HG03039 (cell line): ENCODE results near the gene SHOC1.
"Not testable (repeated sequence)": the region's sequence is repeated elsewhere in the genome, so short reads cannot be mapped to it uniquely, and the experiment has no call there.

Source experiments
- ATAC-seq: cut with Tn5 transposase; IDR thresholded peaks from one replicate; pipeline ENCODE4 v1.9.1; 2021; ENCODE audit warnings: mild to moderate bottlenecking, moderate library complexity; ENCODE audit not compliant: unreplicated experiment

SHOC1 gene

DNA sequence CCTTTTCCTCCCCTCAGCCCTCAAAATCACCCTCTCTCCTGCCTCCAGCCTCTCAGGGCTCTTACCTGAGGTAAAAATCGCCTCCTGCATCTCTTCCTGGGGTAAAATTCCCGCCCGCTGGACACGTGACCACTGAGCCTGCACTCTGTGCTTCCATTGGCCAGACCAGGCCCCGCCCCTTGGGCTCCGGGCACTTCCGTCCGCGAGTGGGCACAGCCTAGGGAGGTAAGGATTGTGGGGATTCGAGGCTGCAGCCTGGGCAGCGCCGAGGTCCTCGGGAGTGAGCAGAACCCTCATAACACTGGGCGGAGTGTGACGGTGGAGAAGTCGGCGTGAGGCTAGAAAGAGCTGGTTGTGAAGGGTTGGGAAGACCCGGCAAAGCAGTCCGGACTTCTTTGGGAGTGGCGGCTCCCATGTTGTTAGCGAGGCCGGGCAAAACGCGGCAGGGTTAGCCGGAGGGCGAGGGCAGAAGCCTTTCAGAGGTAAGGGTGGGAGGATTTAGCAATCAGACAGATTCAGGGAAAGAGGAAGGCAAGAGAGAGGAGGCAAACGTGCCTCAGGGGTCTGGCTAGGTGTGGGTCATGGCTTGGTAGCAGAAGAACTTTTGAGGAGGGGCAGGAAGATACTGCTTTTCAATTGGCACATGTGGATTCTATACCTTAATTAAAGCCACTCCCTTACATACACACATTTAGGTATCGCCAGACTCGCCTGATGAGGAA lies at the start of gene SHOC1:
Gene SHOC1, minus strand, starts transcription at position 103 of the 722 bp plus-strand sequence. CDS start 3,519 bp downstream, outside the sequence.
- ATAC-seq, result no peak

- no peak for ATAC-seq
Measured at GRCh38 chr9:111843971-111844370, 49.2 kb upstream of the SHOC1 start.

DNA sequence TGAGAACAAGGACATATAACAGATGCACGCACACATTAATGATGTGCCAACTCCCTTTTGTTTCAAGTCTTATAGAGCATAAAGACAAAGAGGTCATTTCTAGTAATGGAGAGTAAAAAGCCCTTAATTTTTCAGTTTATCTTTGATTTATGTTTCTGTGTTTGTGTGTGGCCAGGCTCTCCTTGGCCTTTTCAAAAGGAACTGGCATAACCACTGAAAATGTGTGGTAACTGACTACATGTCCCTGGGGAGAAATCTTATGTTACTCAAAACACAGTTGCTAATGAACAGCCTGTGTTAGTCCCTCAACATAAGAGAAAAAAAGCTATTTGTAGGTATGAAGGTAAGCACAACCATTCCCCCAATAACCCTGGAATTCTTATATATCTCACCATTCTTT lies 47.6 kb upstream of the SHOC1 start:
- no peak for ATAC-seq

DNA sequence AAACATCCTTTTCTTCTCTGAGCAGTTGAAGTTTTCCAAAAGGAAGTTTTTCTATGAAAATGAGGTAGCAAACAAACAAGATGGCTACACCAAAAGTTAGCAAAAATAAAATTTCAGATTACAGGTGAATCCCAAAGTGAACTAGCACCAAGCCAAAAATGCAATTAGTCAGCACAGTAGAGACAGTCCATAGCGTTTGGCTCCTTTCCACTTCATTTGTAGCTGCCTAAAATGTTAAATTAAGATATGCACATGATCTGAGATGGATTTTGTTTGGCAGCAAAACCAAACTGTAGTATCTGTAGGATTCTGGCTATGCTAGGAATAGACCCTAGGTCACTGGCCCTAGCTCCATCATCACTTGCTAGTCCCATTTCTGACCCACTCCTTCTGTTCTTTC lies 45.7 kb upstream of the SHOC1 start:
- ATAC-seq, result no peak

DNA sequence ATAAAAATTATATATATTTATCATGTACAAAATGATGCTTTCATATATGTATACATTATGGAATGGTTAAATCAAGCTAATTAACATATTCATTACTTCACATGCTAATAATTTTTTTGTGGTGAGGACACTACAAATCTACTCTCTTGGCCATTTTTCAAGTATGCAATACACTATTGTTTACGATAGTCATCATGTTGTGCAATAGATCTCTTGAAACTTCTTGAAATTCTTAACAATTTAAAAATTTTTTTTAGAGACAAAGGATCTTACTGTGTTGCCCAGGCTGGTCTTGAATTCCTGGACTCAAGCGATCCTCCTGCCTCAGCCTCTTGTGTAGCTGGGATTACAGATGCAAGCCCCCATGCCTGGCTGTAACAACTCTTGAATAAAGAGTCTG lies 45.2 kb upstream of the SHOC1 start:
- ATAC-seq, result no peak

GRCh38 chr9:111839387-111839786 lies 44.6 kb upstream of the SHOC1 start:
- peak; percentile 74 for ATAC-seq

GRCh38 chr9:111838439-111838838 lies 43.7 kb upstream of the SHOC1 start:
- no peak for ATAC-seq

GRCh38 chr9:111836311-111836710 lies 41.6 kb upstream of the SHOC1 start:
- no peak for ATAC-seq

GRCh38 chr9:111833941-111834340 lies 39.2 kb upstream of the SHOC1 start:
- ATAC-seq, result no peak

GRCh38 chr9:111832449-111832848 lies 37.7 kb upstream of the SHOC1 start:
- ATAC-seq, result no peak

- no peak for ATAC-seq
Measured at GRCh38 chr9:111831371-111832108, 36.8 kb upstream of the SHOC1 start.

GRCh38 chr9:111828193-111828592 lies 33.5 kb upstream of the SHOC1 start:
- ATAC-seq, result no peak

- ATAC-seq, result no peak
Measured at GRCh38 chr9:111825468-111826145, 30.9 kb upstream of the SHOC1 start.

GRCh38 chr9:111821006-111821528 lies 26.3 kb upstream of the SHOC1 start:
- ATAC-seq, result no peak

- ATAC-seq, result no peak
Measured at GRCh38 chr9:111819360-111819759, 24.6 kb upstream of the SHOC1 start.

DNA sequence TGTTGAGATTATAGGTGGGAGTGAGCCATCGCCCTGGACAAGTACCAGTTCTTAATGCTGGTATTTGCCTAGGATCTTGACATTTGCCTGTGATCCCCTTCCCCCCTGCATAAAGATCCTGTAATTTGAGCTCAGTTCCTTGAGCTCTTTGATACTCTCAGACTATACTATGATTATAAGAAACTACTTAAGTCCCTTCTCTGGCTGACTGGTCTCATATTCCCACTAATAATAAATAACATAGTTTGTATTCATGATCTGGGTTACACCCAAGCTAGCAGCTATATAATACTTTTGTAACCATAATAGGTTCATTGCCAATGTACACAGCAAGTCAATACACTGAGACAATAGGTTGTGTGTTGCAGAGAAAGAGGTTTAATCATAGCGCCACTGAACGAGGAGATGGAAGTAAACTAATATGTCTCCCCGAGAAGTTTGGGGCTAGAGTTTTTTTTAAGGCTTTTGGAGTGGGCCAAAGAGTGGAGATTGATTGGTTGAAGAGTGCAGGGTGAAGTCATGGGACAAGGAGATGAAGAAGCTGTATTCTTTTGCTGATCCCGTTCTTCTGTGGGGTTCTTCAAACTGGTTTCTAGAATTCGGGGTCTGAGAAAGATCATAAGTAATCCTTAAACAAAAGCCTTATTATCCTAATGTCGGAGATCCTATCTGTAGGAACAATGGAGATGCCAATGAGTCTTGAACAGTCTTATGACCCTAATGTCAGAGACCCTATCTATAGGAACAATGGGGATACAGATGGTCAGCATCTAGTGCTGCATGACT lies 20.7 kb upstream of the SHOC1 start:
- no peak for ATAC-seq

DNA sequence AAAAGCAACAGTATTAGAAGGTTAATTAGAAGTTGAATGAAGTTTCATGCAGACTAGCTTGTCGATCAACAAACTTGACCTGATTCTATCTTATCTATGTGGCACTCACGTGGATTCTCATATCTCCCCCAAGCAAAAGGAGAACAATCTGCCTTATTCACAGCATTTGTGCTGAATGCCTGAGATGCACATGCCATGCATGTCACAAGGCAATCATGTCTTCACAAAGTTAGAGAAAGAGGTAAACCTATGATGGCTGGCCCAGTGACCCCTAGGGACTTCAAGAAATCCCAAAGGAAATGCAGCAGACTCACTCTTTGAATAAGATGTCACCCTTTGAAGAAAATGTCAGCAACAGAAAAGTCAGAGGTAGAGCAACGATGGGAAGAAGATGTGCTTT lies 17.6 kb upstream of the SHOC1 start:
- ATAC-seq, result no peak

- no peak for ATAC-seq
Measured at GRCh38 chr9:111810908-111811307, 16.2 kb upstream of the SHOC1 start.

DNA sequence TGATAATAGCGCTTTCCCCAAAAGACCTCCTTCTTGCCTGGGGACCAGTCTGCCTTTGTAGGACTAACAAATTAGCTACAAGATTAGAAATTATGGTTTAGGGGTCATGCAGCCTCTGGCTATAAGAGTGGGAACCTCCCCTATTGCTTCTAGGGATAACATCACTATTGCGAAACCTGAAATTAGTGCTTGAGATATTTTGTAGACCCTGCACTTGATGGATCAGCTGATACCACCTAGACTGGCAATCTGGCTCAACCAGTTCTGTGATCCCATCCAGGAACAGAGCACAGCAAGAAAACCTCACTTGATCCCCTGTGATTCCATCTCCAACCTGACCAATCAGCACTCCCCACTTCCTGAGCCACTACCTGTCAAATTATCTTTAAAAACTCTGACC lies 15.7 kb upstream of the SHOC1 start:
- not testable (repeated sequence) for ATAC-seq

GRCh38 chr9:111807197-111807596 lies 12.5 kb upstream of the SHOC1 start:
- no peak for ATAC-seq

DNA sequence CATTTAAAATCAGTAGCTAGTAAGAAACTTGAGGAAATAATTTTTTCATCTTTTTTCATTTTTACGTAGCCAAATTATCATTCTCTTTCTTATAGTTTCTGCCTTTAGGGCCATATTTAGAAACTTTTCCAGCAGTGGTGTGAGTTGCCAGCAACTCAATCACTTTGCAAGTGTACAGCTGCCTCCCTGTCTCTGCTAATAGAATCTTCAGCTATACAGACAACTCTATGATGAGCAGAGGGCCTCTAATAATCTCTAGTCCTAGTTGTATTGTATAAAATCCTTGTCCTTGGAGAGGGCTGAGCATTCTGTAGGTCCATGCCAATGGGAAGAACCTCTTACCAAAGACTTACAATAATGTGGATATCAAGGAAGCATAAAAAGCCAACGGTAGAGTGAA lies 11.5 kb upstream of the SHOC1 start:
- ATAC-seq, result no peak
